NCI-H146 (cell line): Measurements from ENCODE around the gene C1QTNF4.
"Not testable (repeated sequence)": the region's sequence is repeated elsewhere in the genome, so short reads cannot be mapped to it uniquely, and the experiment has no call there.

Source experiments
- DNase-seq: peaks from one replicate; lab custom pipeline; 2025; lab: John Stamatoyannopoulos, UW

Gene C1QTNF4

GRCh38 chr11:47565340-47566148, 28.7 kb downstream of the C1QTNF4 start, which contains the start of gene PTPMT1:
Gene PTPMT1, plus strand, starts transcription at chr11:47565599. Its CDS starts 24 bp downstream, at chr11:47565623.
- peak; percentile 82 for DNase-seq

GRCh38 chr11:47564933-47565339, 29.3 kb downstream of the C1QTNF4 start:
- no peak for DNase-seq

DNA sequence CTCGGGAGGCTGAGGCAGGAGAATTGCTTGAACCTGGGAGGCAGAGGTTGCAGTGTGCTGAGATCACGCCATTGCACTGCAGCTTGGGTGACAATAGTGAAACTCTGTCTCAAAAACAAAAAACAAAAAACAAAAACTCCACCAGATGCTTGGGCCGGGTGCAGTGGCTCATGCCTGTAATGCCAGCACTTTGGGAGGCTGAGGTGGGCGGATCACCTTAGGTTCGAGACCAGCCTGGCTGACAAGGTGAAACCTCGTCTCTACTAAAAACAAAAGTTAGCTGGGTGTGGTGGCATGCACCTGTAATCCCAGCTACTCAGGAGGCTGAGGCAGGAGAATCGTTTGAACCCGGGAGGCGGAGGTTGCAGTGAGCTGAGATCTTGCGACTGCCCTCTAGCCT, 29.8 kb downstream of the C1QTNF4 start:
- not testable (repeated sequence) for DNase-seq

DNA sequence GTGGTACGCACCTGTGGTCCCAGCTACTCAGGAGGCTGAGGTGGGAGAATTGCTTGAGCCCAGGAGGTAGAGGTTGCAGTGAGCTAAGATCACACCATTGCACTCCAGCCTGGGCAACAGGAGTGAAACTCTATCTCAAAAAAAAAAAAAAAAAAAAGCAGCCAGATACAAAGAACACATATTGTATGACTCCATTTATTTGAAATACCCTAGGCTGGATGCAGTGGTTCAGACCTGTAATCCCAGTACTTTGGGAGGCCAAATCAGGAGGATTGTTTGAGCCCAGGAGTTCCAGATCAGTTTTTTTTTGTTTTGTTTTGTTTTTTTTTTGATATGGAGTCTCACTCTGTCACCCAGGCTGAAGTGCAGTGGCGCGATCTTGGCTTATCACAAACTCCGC, 31.8 kb downstream of the C1QTNF4 start:
- not testable (repeated sequence) for DNase-seq

GRCh38 chr11:47560426-47560825, 33.8 kb downstream of the C1QTNF4 start:
- DNase-seq = no peak

DNA sequence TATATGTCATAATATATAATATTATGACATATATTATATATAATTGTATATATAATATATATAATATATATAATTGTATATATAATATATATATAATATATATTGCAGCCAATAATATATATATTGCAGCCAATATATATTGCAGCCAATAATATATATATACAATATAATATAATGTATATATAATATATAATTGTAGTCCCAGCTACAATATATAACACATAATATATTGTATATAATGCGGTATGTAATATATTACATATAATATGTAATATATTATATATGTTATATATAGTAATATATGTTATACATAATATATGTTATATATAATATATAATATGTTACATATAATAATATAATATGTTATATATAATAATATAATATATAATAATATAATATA, 35.5 kb downstream of the C1QTNF4 start:
- DNase-seq = no peak

DNA sequence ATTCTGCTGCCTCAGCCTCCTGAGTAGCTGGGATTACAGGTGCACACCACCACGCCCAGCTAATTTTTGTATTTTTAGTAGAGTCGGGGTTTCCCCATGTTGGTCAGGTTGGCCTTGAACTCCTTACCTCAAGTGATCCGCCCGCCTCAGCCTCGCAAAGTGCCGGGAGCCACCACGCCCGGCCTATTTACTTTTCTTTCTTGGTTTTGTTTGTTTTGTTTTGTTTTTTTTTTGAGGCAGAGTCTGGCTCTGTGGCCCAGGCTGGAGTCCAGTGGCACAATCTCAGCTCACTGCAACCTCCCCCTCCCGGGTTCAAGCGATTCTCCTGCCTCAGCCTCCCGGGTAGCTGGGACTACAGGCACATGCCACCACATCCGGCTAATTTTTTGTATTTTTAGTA, 37.2 kb downstream of the C1QTNF4 start:
- DNase-seq = not testable (repeated sequence)

DNA sequence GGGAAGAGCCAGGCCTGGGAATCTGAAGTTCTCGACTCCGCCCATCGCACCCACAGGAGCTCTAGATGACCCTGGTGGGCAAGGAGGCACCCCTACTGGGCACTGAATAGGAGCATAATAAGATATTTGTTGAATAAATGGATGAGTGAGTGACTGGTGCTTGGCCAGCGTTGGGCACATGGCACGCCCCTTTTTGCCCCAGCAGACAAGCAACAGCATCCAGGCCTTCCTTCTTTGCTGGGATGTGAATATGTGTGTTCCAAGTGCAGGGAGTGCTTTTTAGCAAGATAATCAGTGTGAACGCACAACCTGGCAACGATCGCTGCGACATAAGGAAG, 40.8 kb downstream of the C1QTNF4 start:
- no peak for DNase-seq

- DNase-seq = peak; percentile 92
These were observed 41.4 kb downstream of the C1QTNF4 start, which contains the start of gene CELF1 for GRCh38 chr11:47552566-47553405. Gene CELF1, minus strand, starts transcription at chr11:47553132. Its CDS starts 53,609 bp downstream, at chr11:47499523.

- DNase-seq = peak; percentile 50
These were observed 42.1 kb downstream of the C1QTNF4 start for GRCh38 chr11:47552056-47552565.

DNA sequence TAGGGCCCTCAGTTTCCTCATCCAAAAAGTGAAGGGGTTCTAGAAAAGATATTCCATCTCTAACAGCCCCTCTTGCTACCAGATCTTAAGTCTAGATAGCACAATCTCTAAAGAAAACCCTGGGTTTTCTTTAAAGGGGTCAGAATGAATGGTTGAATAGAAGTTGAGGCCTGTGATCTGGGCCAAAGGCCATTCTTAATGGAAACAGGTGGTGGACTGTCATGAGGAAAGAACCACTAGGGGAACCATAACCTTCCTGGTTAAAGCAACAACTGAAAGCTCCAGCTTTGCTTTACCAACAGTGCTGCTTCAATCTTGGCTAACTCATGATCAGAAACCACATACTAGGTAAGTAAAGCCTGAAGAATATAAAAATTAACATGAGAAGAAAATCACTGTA, 43.1 kb downstream of the C1QTNF4 start:
- DNase-seq = no peak

DNA sequence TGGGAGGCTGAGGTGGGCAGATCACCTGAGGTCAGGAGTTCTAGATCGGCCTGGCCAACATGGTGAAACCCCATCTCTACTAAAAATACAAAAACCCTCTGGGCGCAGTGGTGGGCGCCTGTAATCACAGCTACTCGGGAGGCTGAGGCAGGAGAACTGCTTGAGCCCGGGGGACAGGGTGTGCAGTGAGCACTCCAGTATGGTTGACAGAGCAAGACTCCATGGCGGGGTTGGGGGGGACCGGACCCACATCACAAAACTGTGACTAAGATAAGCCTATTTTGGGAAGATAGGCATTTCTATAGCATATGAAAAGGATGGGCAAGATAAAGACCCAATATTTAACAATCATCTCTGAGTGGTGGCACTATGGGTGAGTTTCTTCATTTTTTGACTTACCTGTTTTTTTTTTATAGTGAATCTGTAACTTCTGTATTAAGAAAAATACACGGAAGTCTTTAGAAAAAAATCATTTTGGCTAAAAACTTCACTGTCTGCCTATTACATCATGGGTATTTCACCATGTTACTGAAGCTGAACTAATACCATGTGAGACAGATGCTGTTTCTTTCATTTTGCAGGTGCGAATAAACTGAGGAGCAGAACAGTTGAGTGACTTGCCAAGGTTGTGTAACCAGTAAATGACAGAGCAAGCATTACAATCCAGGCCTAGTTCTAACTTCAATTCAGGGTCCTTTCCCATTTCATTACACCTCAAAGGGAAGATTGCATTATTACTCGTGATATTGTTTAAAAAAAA, 43.7 kb downstream of the C1QTNF4 start:
- no peak for DNase-seq

DNA sequence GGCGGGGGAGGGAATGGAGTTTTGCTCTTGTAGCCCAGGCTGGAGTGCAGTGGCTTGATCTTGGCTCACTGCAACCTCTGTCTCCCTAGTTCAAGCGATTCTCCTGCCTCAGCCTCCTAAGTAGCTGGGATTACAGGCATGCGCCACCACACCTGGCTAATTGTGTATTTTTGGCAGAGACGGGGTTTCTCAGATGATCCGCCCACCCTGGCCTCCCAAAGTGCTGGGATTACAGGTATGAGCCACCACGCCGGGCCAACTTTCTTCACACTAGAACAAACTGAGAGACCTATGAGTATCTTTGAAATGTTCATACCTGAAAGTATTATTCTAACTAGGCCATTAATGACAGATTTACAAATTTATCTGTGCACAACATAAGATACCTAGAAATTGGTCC, 47.9 kb downstream of the C1QTNF4 start:
- not testable (repeated sequence) for DNase-seq

GRCh38 chr11:47545298-47545697, 48.9 kb downstream of the C1QTNF4 start:
- DNase-seq = no peak

GRCh38 chr11:47541070-47541469, 53.1 kb downstream of the C1QTNF4 start:
- DNase-seq = no peak

- DNase-seq = no peak
These were observed 54.6 kb downstream of the C1QTNF4 start for GRCh38 chr11:47539681-47540039.
